Stimulated activated naive B cell treated with anti-CD40 and anti-IgM and Interleukin-4, amounts not matched to agents 10 μg/mL and 1 μg/mL and 100 μg/mL, for 72 hours (primary cell): ENCODE results near the gene ADAMTS6.
"Not testable (repeated sequence)": the region's sequence is repeated elsewhere in the genome, so short reads cannot be mapped to it uniquely, and the experiment has no call there.

Source experiments
- ATAC-seq, 2 donors: fragments of 150-1000 bp; cut with Tn5 transposase; replicated peaks; 2 replicates each; pipeline ENCODE4 v1.10.0; 2021; ENCODE audit warnings: moderate library complexity in 1 of 2
- DNase-seq: peaks from one replicate; pipeline ENCODE4 v3.0.0; 2021
- H3K27ac Mint-ChIP-seq: one replicate; pipeline ENCODE4 v1.8.0; 2022; ENCODE audit warnings: mild to moderate bottlenecking, mixed read lengths
- H3K27me3 Mint-ChIP-seq, 2 donors: one replicate each; pipeline ENCODE4 v1.8.0; 2022; ENCODE audit warnings: mixed read lengths in 2 of 2
- H3K36me3 Mint-ChIP-seq, 2 donors: one replicate each; pipeline ENCODE4 v1.8.0; 2022; ENCODE audit warnings: mixed read lengths in 2 of 2, mild to moderate bottlenecking in 1 of 2
- H3K4me1 Mint-ChIP-seq, 2 donors: one replicate each; pipeline ENCODE4 v1.8.0; 2022; ENCODE audit warnings: mixed read lengths in 2 of 2, mild to moderate bottlenecking in 1 of 2
- H3K4me3 Mint-ChIP-seq, 2 donors: one replicate each; pipeline ENCODE4 v1.8.0; 2022; ENCODE audit warnings: mild to moderate bottlenecking in 2 of 2, mixed read lengths in 2 of 2, moderate library complexity in 1 of 2
- H3K9me3 Mint-ChIP-seq, 2 donors: one replicate each; pipeline ENCODE4 v1.8.0; 2022; ENCODE audit warnings: mixed read lengths in 2 of 2, mild to moderate bottlenecking in 1 of 2

ADAMTS6 gene

GRCh38 chr5:65198456-65199120, 283.1 kb downstream of the ADAMTS6 start:
- no peak for DNase-seq
- H3K27me3 Mint-ChIP-seq = no peaks in the 10 kb centered on the region
- H3K36me3 Mint-ChIP-seq = no peaks in the 10 kb centered on the region
- no peak overlapping the region for H3K27ac Mint-ChIP-seq
- no peak overlapping the region for H3K4me3 Mint-ChIP-seq
- no peak for ATAC-seq
- H3K4me1 Mint-ChIP-seq = no peaks in the 10 kb centered on the region
- no peaks in the 10 kb centered on the region for H3K9me3 Mint-ChIP-seq

DNA sequence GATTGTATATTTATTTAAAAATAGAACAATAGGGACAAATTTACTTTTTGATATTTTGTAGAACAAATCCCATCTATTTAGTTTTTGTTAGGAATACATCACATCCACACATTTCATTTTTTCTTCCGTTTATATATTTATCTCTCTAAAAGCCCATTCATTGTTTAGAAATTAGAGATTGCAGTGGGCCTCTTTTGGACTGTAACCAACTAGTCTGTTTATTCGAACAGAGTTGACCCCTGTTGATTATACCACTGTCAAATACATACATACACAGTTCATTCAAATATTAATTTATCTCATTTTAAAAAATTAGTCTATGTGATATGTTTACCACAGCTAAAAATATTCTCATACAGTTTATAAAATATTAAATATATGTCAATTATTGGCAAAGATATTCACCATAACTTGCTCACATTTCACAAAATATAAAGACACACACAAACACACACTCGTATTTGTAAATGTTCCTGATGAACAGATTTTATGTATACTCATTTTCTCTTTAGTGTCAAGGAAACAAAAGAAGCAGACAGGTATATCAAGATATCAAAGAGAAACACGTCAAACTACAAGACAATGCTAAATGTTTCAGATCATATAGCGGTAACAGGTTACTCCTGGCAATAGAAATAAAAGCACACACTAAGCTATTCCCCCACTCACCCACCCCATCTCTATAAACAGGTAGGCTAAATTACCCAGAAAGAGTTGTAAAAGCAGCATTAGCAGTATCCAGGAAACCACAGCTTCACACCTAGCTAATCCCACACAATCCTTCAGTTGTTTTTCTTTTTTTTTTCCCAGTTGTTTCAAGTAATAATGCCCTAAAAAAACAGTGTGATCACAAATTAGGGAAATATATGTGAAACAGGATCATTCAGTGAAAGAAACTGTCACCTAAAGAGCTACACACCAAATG, 283.9 kb downstream of the ADAMTS6 start:
- no peaks in the 10 kb centered on the region for H3K27me3 Mint-ChIP-seq
- no peaks in the 10 kb centered on the region for H3K4me1 Mint-ChIP-seq
- H3K9me3 Mint-ChIP-seq = no peaks in the 10 kb centered on the region
- no peak overlapping the region for H3K27ac Mint-ChIP-seq
- H3K4me3 Mint-ChIP-seq = no peak overlapping the region
- DNase-seq (no peak), ATAC-seq (no peak)
- H3K36me3 Mint-ChIP-seq = no peaks in the 10 kb centered on the region

- H3K4me3 Mint-ChIP-seq = no peak overlapping the region
- no peaks in the 10 kb centered on the region for H3K4me1 Mint-ChIP-seq
- DNase-seq (no peak), ATAC-seq (no peak)
- H3K27ac Mint-ChIP-seq = no peak overlapping the region
- H3K27me3 Mint-ChIP-seq = no peaks in the 10 kb centered on the region
- no peaks in the 10 kb centered on the region for H3K36me3 Mint-ChIP-seq
- H3K9me3 Mint-ChIP-seq = no peaks in the 10 kb centered on the region
These were observed 286.8 kb downstream of the ADAMTS6 start for GRCh38 chr5:65194871-65195270.

DNA sequence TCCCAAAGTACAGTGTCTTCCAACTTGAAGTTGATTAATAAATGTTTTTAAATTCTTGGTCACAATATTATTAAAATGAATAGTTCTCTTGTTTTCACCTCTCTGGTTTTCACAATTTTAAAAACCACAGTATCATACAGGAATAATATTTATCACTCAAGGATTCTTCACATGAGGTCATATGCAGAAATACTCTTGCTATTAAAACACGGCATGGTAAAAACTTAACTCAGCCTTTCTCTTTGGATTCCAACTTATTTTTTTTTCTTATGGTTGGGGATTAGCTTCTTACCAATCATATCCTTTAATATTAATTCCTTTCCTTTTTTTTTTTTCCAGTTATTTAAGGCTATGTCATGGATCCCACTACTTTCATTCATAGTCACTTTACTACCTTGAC, 289.4 kb downstream of the ADAMTS6 start:
- no peaks in the 10 kb centered on the region for H3K9me3 Mint-ChIP-seq
- H3K36me3 Mint-ChIP-seq = peaks cover 0 to 4% of the 10 kb centered on the region in 2 donors
- ATAC-seq = no peak
- no peak overlapping the region for H3K4me3 Mint-ChIP-seq
- no peak overlapping the region for H3K27ac Mint-ChIP-seq
- no peaks in the 10 kb centered on the region for H3K4me1 Mint-ChIP-seq
- no peak for DNase-seq
- H3K27me3 Mint-ChIP-seq = no peaks in the 10 kb centered on the region

- no peak overlapping the region for H3K4me3 Mint-ChIP-seq
These were observed 290.1 kb downstream of the ADAMTS6 start for GRCh38 chr5:65191554-65192135.

GRCh38 chr5:65190328-65191053, 291.2 kb downstream of the ADAMTS6 start:
- no peak for DNase-seq
- no peaks in the 10 kb centered on the region for H3K9me3 Mint-ChIP-seq
- no peak overlapping the region for H3K4me3 Mint-ChIP-seq
- peaks cover 0 to 4% of the 10 kb centered on the region in 2 donors for H3K36me3 Mint-ChIP-seq
- no peak overlapping the region for H3K27ac Mint-ChIP-seq
- H3K27me3 Mint-ChIP-seq = no peaks in the 10 kb centered on the region
- peak in 1 of 2 donors; percentile 25 for ATAC-seq
- no peaks in the 10 kb centered on the region for H3K4me1 Mint-ChIP-seq

More at GRCh38 chr5:65191554-65192135, 290.1 kb downstream of the ADAMTS6 start:
- no peak for DNase-seq
- ATAC-seq = no peak
- Mint-ChIP-seq H3K36me3 (peaks cover 0 to 4% of the 10 kb centered on the region in 2 donors), H3K4me1 (no peaks in the 10 kb centered on the region), H3K9me3 (no peaks in the 10 kb centered on the region), H3K27ac (no peak overlapping the region), H3K27me3 (no peaks in the 10 kb centered on the region)

GRCh38 chr5:65186646-65187227, 295.0 kb downstream of the ADAMTS6 start:
- Mint-ChIP-seq H3K36me3 (peaks cover 0 to 4% of the 10 kb centered on the region in 2 donors), H3K27me3 (no peaks in the 10 kb centered on the region), H3K9me3 (no peaks in the 10 kb centered on the region)

DNA sequence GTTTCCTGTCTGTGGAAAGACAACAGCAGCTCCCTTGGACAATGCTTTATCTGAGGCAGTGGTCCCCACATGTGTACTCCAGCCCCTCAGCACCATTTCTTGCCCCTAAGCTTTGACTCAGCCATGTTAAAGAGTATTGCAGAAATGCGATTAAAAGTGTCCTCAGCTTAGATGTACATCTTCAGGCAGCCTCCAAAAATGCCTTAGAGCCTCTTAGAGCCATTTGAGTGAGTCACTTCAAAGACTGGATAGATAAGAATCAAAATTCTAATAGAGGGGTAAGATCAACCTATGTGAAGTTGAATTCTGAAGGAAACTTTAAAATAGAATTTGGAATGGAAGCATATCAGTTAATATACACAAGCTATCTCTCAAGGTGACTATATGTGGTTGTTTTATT, 296.3 kb downstream of the ADAMTS6 start:
- Mint-ChIP-seq H3K27ac (no peak overlapping the region), H3K27me3 (no peaks in the 10 kb centered on the region), H3K9me3 (no peaks in the 10 kb centered on the region), H3K36me3 (peaks cover 0 to 4% of the 10 kb centered on the region in 2 donors), H3K4me3 (no peak overlapping the region), H3K4me1 (no peaks in the 10 kb centered on the region)
- no peak for ATAC-seq
- no peak for DNase-seq

More at GRCh38 chr5:65186646-65187227, 295.0 kb downstream of the ADAMTS6 start:
- ATAC-seq (no peak), DNase-seq (no peak)
- Mint-ChIP-seq H3K4me1 (no peaks in the 10 kb centered on the region), H3K27ac (no peak overlapping the region), H3K4me3 (no peak overlapping the region)

- Mint-ChIP-seq H3K36me3 (peaks cover 0 to 4% of the 10 kb centered on the region in 2 donors), H3K4me3 (no peak overlapping the region), H3K9me3 (no peaks in the 10 kb centered on the region), H3K4me1 (no peaks in the 10 kb centered on the region), H3K27ac (no peak overlapping the region), H3K27me3 (no peaks in the 10 kb centered on the region)
- no peak for DNase-seq
- no peak for ATAC-seq
These were observed 296.9 kb downstream of the ADAMTS6 start for GRCh38 chr5:65184780-65185179.

GRCh38 chr5:65174231-65174630, 307.5 kb downstream of the ADAMTS6 start:
- H3K36me3 Mint-ChIP-seq, H3K27ac Mint-ChIP-seq, H3K4me1 Mint-ChIP-seq, H3K4me3 Mint-ChIP-seq, H3K9me3 Mint-ChIP-seq, ATAC-seq, H3K27me3 Mint-ChIP-seq, DNase-seq: not testable (repeated sequence)

DNA sequence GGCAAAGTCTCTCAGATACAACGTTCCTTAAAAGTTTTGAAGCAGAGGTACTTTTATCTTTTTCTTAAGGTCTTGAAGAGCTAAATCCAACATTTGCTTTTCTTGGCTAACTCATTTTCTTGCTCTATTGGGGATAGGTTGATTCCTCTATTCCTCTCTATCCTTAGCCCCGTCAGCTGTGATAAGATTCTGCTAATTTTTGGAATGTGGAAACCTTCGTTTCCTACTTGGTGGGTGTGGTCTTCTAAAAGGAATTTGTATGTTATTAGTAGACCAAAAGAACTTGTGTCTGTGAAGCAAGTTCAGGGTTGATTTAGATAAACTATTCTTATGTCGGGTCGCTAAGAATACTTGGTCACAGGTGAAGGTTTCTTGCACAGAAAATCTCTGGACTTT, 308.6 kb downstream of the ADAMTS6 start:
- H3K9me3 Mint-ChIP-seq = no peaks in the 10 kb centered on the region
- no peaks in the 10 kb centered on the region for H3K27me3 Mint-ChIP-seq
- no peak for DNase-seq
- H3K27ac Mint-ChIP-seq = no peak overlapping the region
- ATAC-seq = no peak
- H3K36me3 Mint-ChIP-seq = no peaks in the 10 kb centered on the region
- H3K4me1 Mint-ChIP-seq = no peaks in the 10 kb centered on the region
- H3K4me3 Mint-ChIP-seq = no peak overlapping the region

DNA sequence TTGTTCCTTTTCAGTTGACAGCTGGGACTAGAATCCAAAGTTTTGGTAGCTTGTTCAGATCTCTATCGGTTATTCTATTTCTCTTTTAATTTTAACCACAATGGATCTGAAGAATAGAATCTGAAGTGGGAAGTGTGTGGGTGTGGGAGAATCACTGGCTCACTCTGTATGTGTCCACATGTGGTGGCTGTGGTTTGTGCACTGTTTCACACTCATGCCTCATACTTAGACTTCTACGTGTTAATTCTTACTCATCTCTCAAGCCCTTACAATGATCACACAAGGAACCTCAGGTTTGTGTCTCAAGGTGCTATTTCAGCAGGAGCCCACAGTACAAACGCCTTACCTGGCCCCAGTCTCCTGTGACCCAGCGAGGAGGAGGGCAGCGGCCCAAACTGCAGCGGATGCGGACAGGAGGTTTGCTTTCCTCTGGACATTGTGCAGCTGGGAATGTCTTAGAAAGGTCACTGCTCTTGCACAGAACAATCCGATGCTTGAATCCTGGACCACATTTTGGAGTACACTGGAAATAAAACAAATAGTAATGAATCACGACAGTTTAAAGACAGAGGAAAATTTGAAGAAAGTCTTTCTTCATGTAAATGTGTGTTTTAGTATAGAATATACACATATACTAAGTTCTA, 309.1 kb downstream of the ADAMTS6 start:
- no peaks in the 10 kb centered on the region for H3K36me3 Mint-ChIP-seq
- H3K27ac Mint-ChIP-seq = no peak overlapping the region
- DNase-seq = no peak
- peak; percentile 57 to 68 for ATAC-seq
- no peaks in the 10 kb centered on the region for H3K4me1 Mint-ChIP-seq
- no peaks in the 10 kb centered on the region for H3K9me3 Mint-ChIP-seq
- no peaks in the 10 kb centered on the region for H3K27me3 Mint-ChIP-seq
- H3K4me3 Mint-ChIP-seq = no peak overlapping the region

DNA sequence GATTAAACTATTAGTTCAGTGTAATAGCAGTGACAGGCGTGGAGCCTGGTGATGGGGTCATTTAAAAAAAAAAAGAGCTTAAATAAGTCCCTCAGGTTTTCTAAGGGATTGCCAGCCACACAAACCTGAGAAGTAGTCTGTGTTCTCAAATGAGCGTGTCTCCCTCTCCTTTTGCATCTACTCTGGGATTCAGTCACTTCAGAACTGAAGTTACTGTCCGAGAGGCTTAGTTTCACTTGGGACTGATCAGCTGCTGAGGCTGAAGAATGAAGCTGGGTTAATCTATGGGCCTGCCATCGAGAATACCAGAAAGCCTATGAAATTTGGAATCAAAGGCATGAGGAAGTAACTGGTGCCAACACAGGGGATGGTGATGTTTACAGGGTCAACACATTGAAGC, 310.1 kb downstream of the ADAMTS6 start:
- Mint-ChIP-seq H3K4me3 (no peak overlapping the region), H3K9me3 (no peaks in the 10 kb centered on the region), H3K27me3 (no peaks in the 10 kb centered on the region), H3K36me3 (no peaks in the 10 kb centered on the region), H3K27ac (no peak overlapping the region), H3K4me1 (no peaks in the 10 kb centered on the region)
- ATAC-seq (no peak), DNase-seq (no peak)
